HepG2 (cell line): Measurements from ENCODE around the gene CCDC14. TPM values are rescaled to one million over a fixed set of nuclear protein-coding genes. Genes with fewer than 3 reads are reported as not detected.
"Not testable (repeated sequence)": the region's sequence is repeated elsewhere in the genome, so short reads cannot be mapped to it uniquely, and the experiment has no call there.

Source experiments
- ATAC-seq: fragments of 200-7000 bp; cut with Tn5 transposase; 3 replicates; pipeline ENCODE4 v1.9.1; 2020; ENCODE audit warnings: mild to moderate bottlenecking, moderate library complexity
- BruUV-seq: library from RNA; stranded (reverse); fragments of 400-500 nt; replicated peaks from 2 replicates; lab custom pipeline; 2021; lab: Mats Ljungman, UMichigan
- CTCF ChIA-PET: fragments of 300-600 bp; formaldehyde crosslinking; extraction: SDS; loops from one replicate; lab custom pipeline; 2021; ENCODE audit warnings: low total read pairs, inconsistent platforms, low intra/inter-chr PET ratio; lab: Yijun Ruan, JAX
- POLR2A ChIA-PET: fragments of 350-600 bp; sonication (Branson Sonifier 250); formaldehyde crosslinking; loops from one replicate; lab custom pipeline; 2020; ENCODE audit warnings: antibody characterized with exemption, inconsistent platforms; lab: Yijun Ruan, JAX
- DNase-seq: peaks from one replicate; pipeline ENCODE4 v3.0.0-alpha.2; 2015; ENCODE audit warnings: low spot score
- FAIRE-seq: peaks from 3 replicates; lab custom pipeline; 2011; peaks lifted over from hg19 to GRCh38; lab: Jason Lieb, UNC
- H2AFZ ChIP-seq: one replicate; pipeline ENCODE4 v1.6.1; 2011; ENCODE audit warnings: low read length, inconsistent platforms
- H3K27ac ChIP-seq: fragments of 300-600 bp; 3 replicates; pipeline ENCODE4 v1.8.0; 2011; ENCODE audit warnings: mixed run types, mild to moderate bottlenecking, mixed read lengths, low read length, inconsistent platforms; ENCODE audit not compliant: insufficient read depth; ENCODE audit errors: extremely low read length
- H3K27me3 ChIP-seq, 2 experiments: fragments of 200-600 bp in 1 of 2; 2 replicates in 1 of 2; 3 replicates in 1 of 2; pipeline versions ENCODE4 v1.6.0 to v1.8.0; 2011; ENCODE audit warnings: low read length in 2 of 2, mild to moderate bottlenecking in 2 of 2, moderate library complexity in 2 of 2, inconsistent platforms in 1 of 2; ENCODE audit not compliant: insufficient read depth in 2 of 2, control insufficient read depth in 1 of 2
- H3K36me3 ChIP-seq, 2 experiments: fragments of 200-600 bp in 1 of 2; replicated peaks in 1 of 2; 2 replicates in 1 of 2; 3 replicates in 1 of 2; pipeline versions ENCODE4 v1.5.1 to v1.8.0; 2011; ENCODE audit warnings: low read length in 2 of 2, inconsistent platforms in 1 of 2; ENCODE audit not compliant: insufficient read depth in 2 of 2, control insufficient read depth in 1 of 2
- H3K4me1 ChIP-seq: 2 replicates; pipeline ENCODE4 v1.5.1; 2012; ENCODE audit warnings: low read length, inconsistent platforms; ENCODE audit not compliant: insufficient read depth
- H3K4me2 ChIP-seq: 2 replicates; pipeline ENCODE4 v1.6.0; 2011; ENCODE audit warnings: low read depth, low read length, inconsistent platforms
- H3K4me3 ChIP-seq, 3 experiments: fragments of 200-600 bp in 1 of 3; sonication (generic), shearing (Covaris generic) in 1 of 3; replicated peaks in 1 of 3; 2 replicates each; pipeline ENCODE4 v1.5.1; 2011 to 2016; ENCODE audit warnings: low read length in 3 of 3, inconsistent platforms in 2 of 3, low read depth in 2 of 3, mild to moderate bottlenecking in 2 of 3, control low read depth in 1 of 3, mixed read lengths in 1 of 3; ENCODE audit not compliant: insufficient read depth in 1 of 3
- H3K79me2 ChIP-seq: one replicate; pipeline ENCODE4 v1.6.1; 2011; ENCODE audit warnings: low read length, inconsistent platforms; ENCODE audit not compliant: insufficient read depth
- H3K9ac ChIP-seq: 2 replicates; pipeline ENCODE4 v1.6.0; 2011; ENCODE audit warnings: mild to moderate bottlenecking, low read depth, low read length, inconsistent platforms; ENCODE audit not compliant: insufficient read depth
- H3K9me3 ChIP-seq: 2 replicates; pipeline ENCODE4 v1.5.1; 2012; ENCODE audit warnings: mild to moderate bottlenecking, low read length
- H4K20me1 ChIP-seq: 2 replicates; pipeline ENCODE4 v1.6.0; 2011; ENCODE audit warnings: inconsistent platforms, mild to moderate bottlenecking, low read length, moderate library complexity; ENCODE audit not compliant: insufficient read depth
- HNRNPK ChIP-seq: fragments of 200-400 bp; formaldehyde crosslinking; IDR thresholded peaks from 2 replicates; pipeline ENCODE4 v1.6.1; 2018; ENCODE audit warnings: low read length, low read depth, moderate library complexity, mild to moderate bottlenecking; ENCODE audit not compliant: poor library complexity, severe bottlenecking
- ZBTB8A ChIP-seq: sonication (generic); formaldehyde crosslinking; IDR thresholded peaks from 2 replicates; pipeline ENCODE4 v1.4.0; 2020; ENCODE audit warnings: mild to moderate bottlenecking, low read depth, missing genetic modification reagents, borderline replicate concordance
- WGBS: methylation state at CpG from one replicate; pipeline ENCODE4 v1.1.6; 2017; ENCODE audit warnings: low lambda C conversion rate; 5-methylcytosine and 5-hydroxymethylcytosine counted together
- in situ Hi-C: cut with HindIII; loops from 2 replicates; pipeline ENCODE4 v1.10.0; 2017; ENCODE audit warnings: low pct_unique_long_range_greater_than_20kb; ENCODE audit not compliant: extremely low pct_ligation_motif_present
- intact Hi-C: fragments of 100-400 bp; cut with micrococcal nuclease; formaldehyde crosslinking; loops from one replicate; pipeline ENCODE4 v1.10.0; 2022; ENCODE audit not compliant: unreplicated experiment
- polyA plus RNA-seq, 8 experiments: library from polyadenylated mRNA; depleted of rRNA in 3 of 8; stranded (reverse) in 7 of 8; unstranded in 1 of 8; fragments of >200 nt; fragmentation: Illumina TruSeq in 4 of 8; extraction: Trizol in 4 of 8; gene quantifications; 2 replicates each; pipeline versions ENCODE4 v1.2.1 to v1.2.3, GENCODE V29; 2011 to 2016; ENCODE audit warnings: low read depth in 4 of 8, missing spikeins in 1 of 8, mixed read lengths in 1 of 8; ENCODE audit not compliant: insufficient read depth in 1 of 8
- total RNA-seq, 5 experiments: library from RNA; depleted of rRNA; stranded (reverse); fragments of >200 nt; fragmentation: Illumina TruSeq; extraction: Trizol; gene quantifications; 2 replicates each; pipeline ENCODE4 v1.2.3, GENCODE V29; 2016; ENCODE audit warnings: low read depth in 1 of 5

Gene CCDC14
- total and polyA plus RNA-seq, 2 of the 13 experiments (the other 11 are each of a cell fraction or from before 2014, with no cell fraction given), result 48.7 to 49.0 TPM

- DNase-seq, H3K36me3 ChIP-seq, H3K4me1 ChIP-seq, FAIRE-seq, H3K4me2 ChIP-seq, POLR2A ChIA-PET, H3K4me3 ChIP-seq, H3K27me3 ChIP-seq, ATAC-seq, H4K20me1 ChIP-seq, in situ Hi-C loops, intact Hi-C loops, H3K79me2 ChIP-seq, BruUV-seq, H3K27ac ChIP-seq, CTCF ChIA-PET, H3K9ac ChIP-seq, H2AFZ ChIP-seq: not testable (repeated sequence)
- 35% methylated on average over 3 of the region's 3 CpGs for WGBS
- peaks cover 14% of the 10 kb centered on the region for H3K9me3 ChIP-seq
Observed at GRCh38 chr3:123890162-123890561, 70.9 kb downstream of the CCDC14 start.

DNA sequence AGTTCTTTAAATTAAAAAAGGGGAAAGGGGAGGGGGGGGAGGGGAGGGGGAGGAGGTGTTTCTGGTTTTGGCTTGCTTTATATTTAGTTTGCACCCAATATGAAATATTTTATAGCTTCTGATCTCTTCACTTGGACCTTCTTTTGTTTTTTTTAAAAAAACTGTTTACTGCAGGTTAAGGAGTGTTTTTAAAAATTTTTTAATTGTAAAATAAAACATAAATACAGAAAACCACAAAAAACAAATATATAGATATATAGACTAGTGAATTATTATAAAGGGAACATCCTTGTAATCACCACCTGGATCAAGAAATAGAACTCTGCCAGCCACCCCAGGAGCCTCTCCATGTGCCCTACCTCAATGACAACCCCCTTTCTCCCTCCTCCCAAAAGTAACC lies 76.0 kb downstream of the CCDC14 start:
- Histone ChIP-seq H3K9me3 (no peaks in the 10 kb centered on the region), H3K9ac (no peak overlapping the region), H3K79me2 (no peaks in the 10 kb centered on the region)
- BruUV-seq, result no TSS peak
- TF ChIP-seq HNRNPK (peak; percentile 93), ZBTB8A (CRISPR knock-in tag) (no peak)
- TF ChIP-seq, all 625 proteins: peak for 1
- CTCF ChIA-PET, result no interaction called here
- no peaks in the 10 kb centered on the region for H4K20me1 ChIP-seq
- in situ Hi-C loops (no loop called here), intact Hi-C loops (no loop called here)
- DNase-seq (no peak), FAIRE-seq (no peak), ATAC-seq (no peak)
- no peak overlapping the region for H3K4me2 ChIP-seq
- H3K4me1 ChIP-seq, result peaks cover 10% of the 10 kb centered on the region
- H3K36me3 ChIP-seq, result no peaks in the 10 kb centered on the region
- no peak overlapping the region; a peak in 1 of 6 replicates for H3K4me3 ChIP-seq
- POLR2A ChIA-PET, result no interaction called here
- H2AFZ ChIP-seq, result no peak overlapping the region
- peaks cover 0 to 25% of the 10 kb centered on the region in 2 experiments; a peak in 2 of 5 replicates for H3K27me3 ChIP-seq
- H3K27ac ChIP-seq, result no peak overlapping the region
